CD4-positive, alpha-beta T cell treated with Interleukin-17A for 4 hours (primary cell): ENCODE measurements around the gene KPTN.

Source experiments
- DNase-seq: peaks from one replicate; pipeline ENCODE4 v3.0.0-alpha.2; 2020; ENCODE audit warnings: mixed read lengths

KPTN gene

DNA sequence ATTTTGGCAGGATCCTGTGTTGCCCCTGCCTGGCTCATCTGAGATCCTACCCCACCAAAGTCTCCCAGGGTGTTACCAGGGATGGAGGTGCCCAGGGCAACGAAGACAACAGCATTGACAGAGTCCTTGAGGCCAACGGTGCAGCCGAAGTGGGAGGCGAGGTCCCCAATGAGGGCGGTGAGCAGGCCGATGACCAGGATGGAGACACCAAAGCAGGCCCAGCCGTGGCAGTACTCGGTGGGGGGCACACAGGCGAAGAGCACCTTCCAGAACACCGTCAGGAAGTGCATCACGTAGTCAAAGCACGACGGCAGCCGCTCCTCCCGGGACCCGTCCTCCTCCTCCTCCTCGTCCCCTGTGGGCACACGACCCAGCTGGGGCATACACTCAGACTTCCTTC is 51.9 kb downstream of the KPTN start:
- no peak for DNase-seq

DNA sequence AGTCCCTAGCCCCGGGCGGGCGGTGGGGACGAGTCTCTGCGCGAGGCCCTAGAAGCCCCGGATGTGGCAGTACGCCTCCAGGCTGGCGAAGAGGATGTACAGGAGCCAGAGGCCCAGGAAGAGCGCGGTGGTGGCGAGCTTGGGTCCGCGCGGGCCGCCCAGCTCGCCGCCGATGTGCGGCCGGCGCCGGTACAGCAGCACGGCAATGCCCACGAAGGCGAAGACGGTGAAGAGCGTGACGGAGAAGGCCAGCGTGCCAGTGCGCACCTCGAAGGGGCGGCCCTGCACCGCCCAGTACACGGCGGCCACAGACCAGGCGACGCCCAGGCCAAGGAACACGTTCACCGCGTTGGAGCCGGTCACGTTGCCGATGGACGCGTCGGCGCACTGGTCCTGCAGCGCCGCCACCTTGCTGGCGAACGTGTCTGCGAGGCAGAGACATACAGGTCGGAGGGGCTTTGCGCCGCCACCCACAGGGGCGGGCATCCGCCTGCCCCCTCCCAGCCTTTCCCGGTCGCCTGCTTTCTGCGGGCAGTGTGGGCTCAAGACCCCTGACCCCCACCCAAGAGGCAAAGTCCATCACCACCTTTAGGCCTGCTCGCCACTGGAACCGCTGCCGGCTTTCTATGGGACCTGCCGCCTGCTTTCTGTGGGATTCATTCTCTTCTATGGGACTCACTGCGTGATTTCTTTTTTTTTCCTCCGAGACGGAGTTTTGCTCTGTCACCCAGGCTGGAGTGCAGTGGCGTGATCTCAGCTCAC is 53.8 kb downstream of the KPTN start:
- DNase-seq, result peak; percentile 47

DNA sequence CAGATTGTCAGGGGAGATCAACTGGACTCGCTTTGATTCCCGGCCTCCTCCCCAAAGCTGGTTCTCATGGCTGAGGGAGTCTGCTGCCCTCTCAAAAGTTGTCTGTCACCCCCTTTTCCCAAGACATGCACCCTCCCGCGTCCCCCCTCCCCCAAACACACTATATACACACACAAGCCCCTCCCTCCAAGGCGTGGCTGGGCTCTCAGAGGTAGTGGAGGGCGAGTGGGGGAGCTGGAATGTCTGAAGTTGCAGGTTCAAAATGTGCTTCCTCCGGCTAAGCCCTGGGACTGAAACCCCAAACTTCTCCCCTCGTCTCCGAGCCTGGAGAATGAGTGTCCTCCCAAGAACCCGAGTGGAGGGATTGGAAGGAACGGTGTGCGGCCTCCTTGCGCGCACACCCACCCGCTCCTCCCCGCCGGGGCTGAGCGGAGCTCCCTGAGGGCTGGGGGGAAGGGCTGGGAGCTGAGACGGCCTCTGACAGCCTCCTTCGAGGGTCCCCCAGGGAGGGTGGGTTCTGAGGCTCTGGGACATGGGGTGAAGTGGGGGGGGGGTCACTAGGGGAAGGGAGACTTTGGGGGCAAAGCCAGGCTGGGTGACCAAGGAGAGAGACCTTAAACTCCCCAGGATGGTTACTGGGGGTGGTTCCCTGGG is 54.8 kb downstream of the KPTN start:
- no peak for DNase-seq

DNA sequence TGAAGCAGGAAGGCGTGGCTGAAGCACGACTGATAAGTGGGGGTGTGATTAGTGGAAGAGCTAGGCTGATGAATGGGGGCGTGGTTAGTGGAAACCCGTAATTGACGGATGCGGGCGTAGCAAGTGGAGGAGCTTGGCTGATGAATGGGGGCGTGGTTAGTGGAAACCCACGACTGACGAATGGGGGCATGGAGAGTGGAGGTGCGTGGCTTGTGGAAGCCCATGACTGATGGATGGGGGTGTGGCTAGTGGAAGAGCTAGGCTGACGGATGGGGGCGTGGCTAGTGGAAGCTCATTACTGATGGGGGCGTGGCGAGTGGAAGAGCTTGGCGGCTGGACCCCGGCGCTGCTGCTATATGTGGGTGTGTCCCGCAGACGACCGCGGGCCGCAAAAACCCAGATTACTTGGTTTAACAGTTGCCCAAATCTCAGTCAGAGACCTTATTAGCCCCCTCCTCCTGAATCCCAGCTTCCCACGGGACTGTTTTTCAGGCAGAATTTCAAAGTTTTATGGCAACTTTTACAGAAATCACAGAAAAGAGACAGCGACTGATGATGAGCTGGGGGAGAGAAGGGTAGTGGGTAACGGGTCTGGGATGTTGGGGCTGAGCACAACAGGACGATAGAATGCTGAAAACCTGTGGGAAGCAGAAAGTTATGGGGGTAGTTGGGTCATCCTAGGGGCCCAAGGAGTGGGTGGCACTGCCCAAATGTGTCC is 55.7 kb downstream of the KPTN start:
- peak; percentile 84 for DNase-seq

DNA sequence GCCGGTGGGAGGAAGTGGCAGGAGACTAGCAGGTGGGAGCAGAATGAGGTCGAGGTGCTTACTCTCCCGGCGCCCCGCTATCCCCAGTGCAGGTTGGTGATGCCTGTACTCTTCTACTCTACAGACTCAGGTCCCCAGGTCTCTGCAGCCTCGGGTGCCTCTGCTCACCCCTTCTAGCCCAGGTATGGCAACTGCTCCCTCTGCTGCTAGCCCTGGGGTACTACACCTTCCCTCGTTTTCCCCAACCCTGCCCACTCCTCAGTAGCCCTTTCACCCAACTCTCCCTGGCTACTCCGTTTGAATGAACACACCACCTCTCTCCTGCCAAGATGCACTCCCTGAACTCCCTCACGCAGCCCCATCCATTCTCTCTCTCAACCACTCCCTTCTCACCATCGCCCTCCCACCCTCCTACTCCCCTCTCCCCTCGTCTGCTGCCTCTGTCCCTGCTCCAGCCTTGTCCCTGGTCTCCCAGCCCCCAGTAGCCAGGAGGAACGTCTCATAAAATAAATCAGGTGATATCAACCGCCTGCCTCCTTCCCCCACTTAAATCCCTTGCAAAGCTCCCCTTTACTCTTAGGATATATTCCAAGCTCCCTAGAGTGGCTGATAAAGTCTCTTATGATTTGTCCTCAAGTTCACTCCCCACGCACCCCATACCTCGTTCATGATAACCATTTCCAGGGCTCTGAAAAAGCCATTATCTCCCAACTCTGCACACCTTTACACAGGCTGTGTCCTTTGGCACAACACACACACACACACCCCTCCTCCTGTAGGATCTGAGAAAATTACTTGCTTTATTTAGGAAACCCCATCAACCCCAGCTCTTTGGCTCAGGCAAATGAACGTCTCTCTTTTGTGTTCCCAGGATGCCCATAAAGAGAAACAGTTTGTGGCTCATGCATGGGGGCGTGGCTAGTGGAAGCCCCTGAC is 56.5 kb downstream of the KPTN start:
- peak; percentile 75 for DNase-seq
